Smooth muscle cell of trachea (primary cell): Measurements from ENCODE around the gene NPNT. TPM values are rescaled to one million over a fixed set of nuclear protein-coding genes. Genes with fewer than 3 reads are reported as not detected.

Experiments used
- total RNA-seq: library from RNA; depleted of rRNA; stranded (reverse); fragments of >200 nt; gene quantifications from 2 replicates; pipeline ENCODE4 v1.2.1, GENCODE V29; 2014

The NPNT gene
- total RNA-seq: 0.29 and 1.5 TPM in 2 replicates

DNA sequence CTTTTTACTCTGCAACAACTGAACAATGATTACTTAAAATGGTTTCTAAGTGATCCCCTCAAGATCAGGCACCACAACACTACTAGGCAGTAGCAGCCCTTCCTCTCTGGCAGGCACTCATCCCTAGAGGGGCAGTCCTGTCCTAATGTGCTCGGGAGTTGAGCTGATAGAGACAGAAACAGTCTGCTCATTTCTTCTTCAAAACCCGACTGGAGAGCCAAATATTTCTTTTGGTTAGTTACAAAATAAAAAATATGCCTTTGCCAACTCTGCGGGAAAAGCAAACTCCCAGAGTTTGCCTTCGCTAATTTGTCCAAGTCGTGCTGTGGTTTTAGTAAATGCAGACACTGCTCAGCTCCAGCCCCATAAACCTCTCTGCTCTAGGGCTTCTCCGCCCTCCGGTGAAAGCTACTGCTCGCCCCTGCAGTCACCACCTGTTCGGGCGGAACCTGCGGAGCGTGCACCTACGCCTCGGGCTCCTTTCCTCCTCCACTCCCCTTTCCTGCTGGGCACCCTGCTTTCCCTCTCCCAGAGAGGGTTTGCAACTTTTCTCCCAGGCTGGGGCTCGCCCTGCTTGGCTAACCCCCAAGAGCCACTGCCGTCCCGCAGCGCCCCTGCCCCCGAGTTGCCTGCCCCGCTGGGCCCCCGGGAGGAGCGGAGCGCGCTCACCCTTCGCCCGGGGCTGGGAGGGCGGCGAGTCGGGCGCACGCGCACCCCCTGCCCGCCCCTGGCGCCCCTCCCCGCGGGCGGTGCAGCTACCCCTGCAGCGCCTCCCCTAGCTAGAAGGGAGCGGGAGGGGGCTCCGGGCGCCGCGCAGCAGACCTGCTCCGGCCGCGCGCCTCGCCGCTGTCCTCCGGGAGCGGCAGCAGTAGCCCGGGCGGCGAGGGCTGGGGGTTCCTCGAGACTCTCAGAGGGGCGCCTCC lies at the start of gene NPNT:
Gene NPNT (plus strand): TSS at position 812 of the 923 bp plus-strand sequence. CDS start 182 bp downstream, outside the sequence.

Other genes with a start within 250 kb of the NPNT start
- 20.8 and 20.9 TPM in 2 replicates for gene INTS12, start 186.8 kb upstream of the NPNT start, total RNA-seq
- gene GSTCD, start 186.7 kb upstream of the NPNT start, total RNA-seq: 10.9 and 17.6 TPM in 2 replicates